SK-N-MC (cell line): ENCODE data around the gene PWWP2B.

Source experiments
- EZH2 ChIP-seq: fragments of 200-600 bp; sonication (generic); IDR thresholded peaks from one replicate; pipeline ENCODE4 v1.6.1; 2017; ENCODE audit warnings: antibody characterized with exemption
- FOXP2 ChIP-seq: optimal IDR thresholded peaks from 2 replicates; pipeline ENCODE3; 2011; ENCODE audit warnings: mild to moderate bottlenecking, moderate library complexity; ENCODE audit not compliant: insufficient read depth; ENCODE audit errors: extremely low read length, control extremely low read depth
- POLR2AphosphoS5 ChIP-seq: IDR thresholded peaks from 2 replicates; pipeline ENCODE4 v1.6.1; 2012; ENCODE audit warnings: mild to moderate bottlenecking, low read depth, low read length, borderline replicate concordance

DNA sequence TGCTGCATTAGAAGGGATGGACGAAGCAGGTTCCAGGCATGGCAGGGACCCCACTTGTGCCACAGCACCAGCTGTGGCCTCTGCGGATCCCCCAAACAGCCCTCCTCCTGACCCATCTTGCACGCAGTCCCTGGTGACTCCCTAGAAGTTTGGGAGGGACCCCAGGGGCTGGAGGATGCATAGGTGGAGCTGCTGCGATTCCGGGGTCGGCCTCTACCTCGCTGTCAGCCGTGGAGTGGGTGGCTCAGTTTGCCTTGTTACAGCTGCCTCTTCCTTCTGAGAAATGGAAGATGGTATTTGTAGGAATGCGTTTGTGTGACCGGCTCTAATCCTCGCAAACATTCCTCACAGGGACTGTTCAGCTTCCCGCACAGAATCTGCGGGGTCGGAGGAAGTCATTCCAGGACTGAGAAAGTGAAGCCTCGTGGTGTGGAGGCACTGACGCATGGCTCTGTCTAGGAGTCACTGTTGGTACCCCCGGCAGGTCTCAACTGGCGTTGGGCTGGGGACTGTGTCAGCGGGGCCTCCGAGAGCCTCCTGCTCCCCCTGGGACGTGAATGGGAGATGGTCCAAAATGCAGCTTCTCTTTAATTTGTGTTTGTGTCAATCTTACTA is 17.5 kb downstream of the PWWP2B start:
- TF ChIP-seq EZH2 (no peak), POLR2AphosphoS5 (no peak), FOXP2 (no peak)
